ENCODE results near the gene DDX23. TPM values are rescaled to one million over a fixed set of nuclear protein-coding genes. Genes with fewer than 3 reads are reported as not detected.

The DDX23 gene
- total RNA-seq, 1 donor from 2014 or later = 67.3 TPM

- no peak for DNase-seq (ENCODE audit: extremely low spot score, unreplicated experiment)
- H3K27me3 Mint-ChIP-seq (ENCODE audit: unreplicated experiment) = no peaks in the 10 kb centered on the region
- peak overlapping the region; percentile 98 for H3K27ac Mint-ChIP-seq (ENCODE audit: unreplicated experiment)
- H3K9me3 Mint-ChIP-seq (ENCODE audit: unreplicated experiment) = no peaks in the 10 kb centered on the region
- peaks cover 51% of the 10 kb centered on the region for H3K4me1 Mint-ChIP-seq (ENCODE audit: unreplicated experiment)
- no peak for TF ChIP-seq CTCF (IDR thresholded peaks at IDR 0.05)
- H3K4me3 Mint-ChIP-seq (ENCODE audit: unreplicated experiment) = no peak overlapping the region
- peaks cover 16% of the 10 kb centered on the region for H3K36me3 Mint-ChIP-seq (ENCODE audit: unreplicated experiment)
Measured at GRCh38 chr12:48781750-48782456, 70.1 kb downstream of the DDX23 start.

- TF ChIP-seq CTCF (IDR thresholded peaks at IDR 0.05) = no peak
- Mint-ChIP-seq H3K36me3 (ENCODE audit: unreplicated experiment) (peaks cover 15% of the 10 kb centered on the region), H3K4me1 (ENCODE audit: unreplicated experiment) (peaks cover 41% of the 10 kb centered on the region), H3K9me3 (ENCODE audit: unreplicated experiment) (no peaks in the 10 kb centered on the region), H3K27ac (ENCODE audit: unreplicated experiment) (peak overlapping the region; percentile 98), H3K27me3 (ENCODE audit: unreplicated experiment) (no peaks in the 10 kb centered on the region), H3K4me3 (ENCODE audit: unreplicated experiment) (no peak overlapping the region)
- no peak for DNase-seq (ENCODE audit: extremely low spot score, unreplicated experiment)
Measured at GRCh38 chr12:48780381-48781025, 71.5 kb downstream of the DDX23 start.

GRCh38 chr12:48779869-48780268 lies 72.1 kb downstream of the DDX23 start:
- Mint-ChIP-seq H3K9me3 (ENCODE audit: unreplicated experiment) (no peaks in the 10 kb centered on the region), H3K27ac (ENCODE audit: unreplicated experiment) (peak overlapping the region; percentile 98), H3K4me1 (ENCODE audit: unreplicated experiment) (peaks cover 38% of the 10 kb centered on the region), H3K4me3 (ENCODE audit: unreplicated experiment) (peak overlapping the region; percentile 57), H3K27me3 (ENCODE audit: unreplicated experiment) (no peaks in the 10 kb centered on the region), H3K36me3 (ENCODE audit: unreplicated experiment) (peaks cover 15% of the 10 kb centered on the region)
- peak; percentile 89 for DNase-seq (ENCODE audit: extremely low spot score, unreplicated experiment)
- TF ChIP-seq CTCF (IDR thresholded peaks at IDR 0.05) = no peak

Other genes with a start within 250 kb of the DDX23 start
- gene KANSL2, start 169.9 kb downstream of the DDX23 start, total RNA-seq = 26.3 and 31.0 TPM in 2 replicates
- 32.9 and 33.8 TPM in 2 replicates for gene CCNT1, start 135.5 kb downstream of the DDX23 start, total RNA-seq
- gene ADCY6, start 63.1 kb downstream of the DDX23 start, total RNA-seq = 71.7 and 71.9 TPM in 2 replicates
- gene CACNB3, start 33.7 kb downstream of the DDX23 start, total RNA-seq = 66.5 and 83.3 TPM in 2 replicates
- gene RND1, start 13.7 kb upstream of the DDX23 start, total RNA-seq = 0.89 and 1.0 TPM in 2 replicates
- 16.2 and 16.4 TPM in 2 replicates for gene FKBP11, start 73.3 kb upstream of the DDX23 start, total RNA-seq
- gene ARF3, start 105.3 kb upstream of the DDX23 start, total RNA-seq = 138 and 144 TPM in 2 replicates
- gene WNT10B, start 119.6 kb upstream of the DDX23 start, total RNA-seq = not detected in 2 replicates
- gene WNT1, start 126.2 kb upstream of the DDX23 start, total RNA-seq = not detected in 2 replicates
- gene DDN, start 147.2 kb upstream of the DDX23 start, total RNA-seq = 0.08 and 0.26 TPM in 2 replicates
- 75.6 and 80.6 TPM in 2 replicates for gene PRKAG1, start 166.6 kb upstream of the DDX23 start, total RNA-seq
- gene KMT2D, start 208.6 kb upstream of the DDX23 start, total RNA-seq = 91.2 and 97.5 TPM in 2 replicates
- 0.86 and 1.2 TPM in 2 replicates for gene RHEBL1, start 217.8 kb upstream of the DDX23 start, total RNA-seq
- 0.13 TPM in 1 of 2 replicates, not detected in the other for gene DHH, start 242.6 kb upstream of the DDX23 start, total RNA-seq